ENCODE results near the gene PLA2G2D.

Gene PLA2G2D

DNA sequence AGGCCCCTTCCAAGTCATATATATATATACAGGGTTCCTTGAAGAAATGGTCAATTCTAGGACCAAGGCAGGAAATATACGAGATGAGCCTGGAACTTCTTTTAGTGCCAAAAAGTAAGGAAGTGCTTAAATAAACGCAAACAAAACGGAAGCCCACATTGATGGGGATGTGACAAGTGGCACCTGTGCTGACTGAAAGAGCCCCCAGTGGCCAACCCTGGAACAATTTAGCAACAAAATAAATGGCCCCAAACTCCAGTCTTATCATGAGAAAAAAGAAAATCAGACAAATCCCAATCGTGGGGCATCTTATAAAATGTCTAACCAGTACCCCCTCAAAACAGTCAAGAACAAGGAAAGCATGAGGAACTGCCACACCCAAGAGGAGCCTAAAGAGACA lies 31.7 kb downstream of the PLA2G2D start:
- no peak for DNase-seq (ENCODE audit: low read depth in 2 of 2)

DNA sequence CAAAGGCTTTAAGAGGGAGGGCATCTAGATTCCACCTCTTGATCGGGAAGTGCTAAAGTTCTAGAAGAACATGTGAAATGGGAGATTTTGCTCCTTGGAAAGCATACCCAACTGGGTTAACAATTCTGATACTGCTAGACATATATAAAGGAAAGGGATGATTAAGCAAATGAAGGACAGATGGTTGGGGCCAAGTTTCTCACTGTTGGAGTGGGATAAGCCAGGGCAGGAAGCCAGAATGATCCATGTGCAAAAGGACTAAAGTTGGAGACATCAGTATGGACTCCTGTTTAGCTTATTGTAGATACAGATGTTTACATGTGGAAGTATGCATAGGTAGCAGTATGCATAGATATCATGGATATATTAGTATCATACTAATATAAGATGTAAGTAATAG lies 32.5 kb downstream of the PLA2G2D start:
- no peak for DNase-seq (ENCODE audit: low read depth in 2 of 2)

- DNase-seq (ENCODE audit: low read depth in 2 of 2) = no peak
Measured at GRCh38 chr1:20083178-20083944, 36.0 kb downstream of the PLA2G2D start.

- DNase-seq (ENCODE audit: low read depth in 2 of 2) = no peak
Measured at GRCh38 chr1:20082772-20083171, 36.6 kb downstream of the PLA2G2D start.

DNA sequence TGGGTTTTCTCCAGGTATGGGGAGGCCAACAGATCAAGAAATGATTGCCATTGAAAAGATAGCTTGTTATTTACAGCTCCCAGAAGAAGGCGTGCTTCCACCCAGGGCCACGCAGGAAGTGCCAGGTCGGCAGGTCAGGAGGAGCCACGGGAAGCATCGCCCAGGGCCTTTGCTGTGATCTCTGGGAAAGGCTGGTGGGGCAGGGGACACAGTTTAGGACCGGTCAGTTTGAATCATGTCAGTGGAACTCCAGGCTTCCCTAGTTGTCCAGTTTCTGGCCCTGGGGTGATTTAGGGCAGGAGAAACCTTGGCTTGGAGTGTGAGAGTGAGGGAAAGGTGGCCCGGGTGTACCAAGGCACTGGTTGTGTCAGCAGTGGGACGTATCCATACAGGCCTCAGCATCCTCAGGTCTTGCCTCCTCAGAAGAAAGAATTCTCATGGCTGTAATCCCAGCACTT lies 38.0 kb downstream of the PLA2G2D start:
- no peak for DNase-seq (ENCODE audit: low read depth in 2 of 2)

GRCh38 chr1:20080441-20081352 lies 38.6 kb downstream of the PLA2G2D start:
- DNase-seq (ENCODE audit: low read depth in 2 of 2) = no peak

- no peak for DNase-seq (ENCODE audit: low read depth in 2 of 2)
Measured at GRCh38 chr1:20079661-20080305, 39.6 kb downstream of the PLA2G2D start.

DNA sequence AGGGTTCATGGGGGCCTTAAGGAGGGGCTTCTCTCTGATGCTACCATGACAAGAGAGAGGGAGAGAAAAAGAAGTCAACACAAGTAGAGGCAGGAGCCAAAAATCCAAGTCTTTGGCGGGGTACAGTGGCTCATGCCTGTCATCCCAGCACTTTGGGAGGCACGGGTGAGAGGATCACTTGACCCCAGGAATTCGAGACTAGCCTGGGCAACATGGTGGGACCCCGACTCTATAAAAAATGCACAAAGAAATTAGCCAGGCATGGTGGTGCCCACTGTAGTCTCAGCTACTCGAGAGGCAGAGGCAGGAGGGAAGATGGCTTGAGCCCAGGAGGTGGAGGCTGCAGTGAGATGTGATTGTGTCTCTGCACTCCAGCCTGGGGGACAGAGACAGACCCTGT lies 40.6 kb downstream of the PLA2G2D start:
- no peak for DNase-seq (ENCODE audit: low read depth in 2 of 2)

GRCh38 chr1:20078171-20078651 lies 41.1 kb downstream of the PLA2G2D start:
- DNase-seq (ENCODE audit: low read depth in 2 of 2) = no peak

DNA sequence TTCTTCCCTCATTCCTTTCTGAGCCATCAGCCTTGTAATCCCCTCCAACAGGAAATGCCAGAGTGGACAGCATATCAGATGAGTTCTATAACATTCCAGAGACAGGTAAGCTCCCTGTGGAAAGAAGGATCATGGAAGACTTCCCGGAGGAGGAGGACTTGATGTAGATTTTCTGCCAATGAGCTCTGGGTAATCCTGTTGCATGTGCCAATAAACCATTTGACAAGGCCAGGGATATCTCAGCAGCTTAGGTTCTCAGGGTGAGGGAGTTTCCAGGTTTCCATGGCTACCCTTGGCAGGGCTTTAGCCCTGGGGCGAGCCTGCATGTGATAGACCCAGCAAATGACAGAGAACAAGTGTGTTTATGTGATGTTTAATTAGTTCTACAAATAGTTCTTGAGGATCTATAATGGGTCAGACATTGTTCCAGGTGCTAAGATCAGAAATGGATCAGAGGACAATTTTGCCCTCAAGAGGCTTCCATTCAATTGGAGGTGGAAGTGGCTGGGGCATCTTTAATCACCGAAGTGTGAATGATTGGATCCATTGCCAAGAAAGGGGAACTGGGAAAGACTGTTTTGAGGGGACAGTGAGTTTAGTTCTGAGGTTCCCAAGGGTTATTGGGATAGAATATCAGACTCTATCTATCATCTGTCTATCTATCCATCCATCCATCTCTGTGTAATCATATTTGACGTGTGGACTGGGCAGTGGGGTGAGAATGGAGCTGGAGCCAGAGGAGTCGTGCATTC lies 42.5 kb downstream of the PLA2G2D start:
- no peak for DNase-seq (ENCODE audit: low read depth in 2 of 2)

- no peak for DNase-seq (ENCODE audit: low read depth in 2 of 2)
Measured at GRCh38 chr1:20076223-20076622, 43.1 kb downstream of the PLA2G2D start.

DNA sequence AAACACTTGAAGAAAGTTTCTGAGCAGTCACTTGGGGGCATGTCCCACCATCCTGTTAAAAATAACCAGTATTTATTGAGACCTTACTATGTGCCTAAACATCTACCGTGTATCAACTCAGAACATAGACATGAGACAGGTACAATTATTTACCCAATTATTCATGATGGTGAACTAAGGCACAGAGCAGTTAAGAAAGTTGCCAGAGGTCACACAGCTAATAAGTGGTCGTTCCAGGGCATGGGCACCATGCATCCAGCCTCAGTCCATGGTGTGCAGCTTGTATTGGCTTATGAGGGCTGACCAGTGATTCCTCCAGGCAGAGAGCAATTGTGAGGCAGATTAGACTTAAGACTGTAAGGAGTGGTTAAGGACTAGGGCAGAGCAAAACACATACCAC lies 44.0 kb downstream of the PLA2G2D start:
- DNase-seq (ENCODE audit: low read depth in 2 of 2) = no peak

DNA sequence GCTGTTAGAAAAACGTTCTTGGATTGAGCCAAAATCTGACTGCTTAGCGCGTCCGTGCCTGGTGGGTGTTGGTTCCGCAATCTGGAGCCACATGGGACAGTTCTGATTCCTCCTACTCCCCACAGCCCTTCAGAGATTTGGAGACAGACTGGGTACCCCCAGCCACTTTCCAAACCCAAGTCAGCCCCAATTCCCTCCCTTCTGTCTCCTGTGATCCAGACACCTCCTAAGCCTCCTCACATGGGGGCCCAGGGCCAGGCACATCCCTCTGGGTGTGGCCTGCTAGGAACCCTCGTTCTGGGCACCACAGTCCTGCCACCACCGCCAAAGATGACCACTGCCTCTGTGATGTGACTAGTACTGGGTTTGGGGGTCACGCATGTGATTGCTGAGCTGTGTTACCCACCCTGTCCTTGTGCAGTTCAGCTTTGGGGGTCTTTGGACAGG lies 44.6 kb downstream of the PLA2G2D start:
- no peak for DNase-seq (ENCODE audit: low read depth in 2 of 2)

DNA sequence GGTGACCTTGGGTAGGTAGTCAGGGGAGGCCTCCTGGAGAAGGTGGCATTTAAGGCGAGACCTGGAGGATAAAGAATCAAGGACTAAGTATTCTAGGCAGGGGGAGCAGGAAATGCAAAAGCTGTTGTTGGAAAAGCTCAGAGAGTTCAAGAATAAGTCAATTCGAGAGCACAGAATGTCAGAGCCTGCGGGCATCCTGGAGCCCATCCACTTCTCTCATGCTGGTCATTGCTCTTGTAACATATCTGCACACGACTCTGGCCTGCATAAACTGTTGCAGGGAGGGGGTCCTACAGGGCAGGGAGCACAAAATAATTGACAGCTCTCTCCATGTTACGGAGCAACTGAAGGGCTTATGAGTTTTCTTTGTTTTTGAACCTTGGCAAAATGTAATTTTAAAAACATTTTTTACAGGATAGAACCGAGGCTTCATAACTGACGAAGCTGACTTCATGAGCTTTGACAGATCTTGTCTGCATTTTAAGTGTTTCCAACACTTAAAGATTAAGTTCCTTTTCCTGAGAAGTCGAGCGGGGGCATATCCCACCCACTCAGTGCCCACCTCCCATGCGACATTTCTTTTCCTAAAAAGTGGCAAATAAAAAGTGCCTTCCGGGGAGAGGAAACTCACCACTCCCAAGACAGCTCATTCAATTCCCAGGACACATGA lies 45.1 kb downstream of the PLA2G2D start:
- DNase-seq (ENCODE audit: low read depth in 2 of 2) = no peak

- DNase-seq (ENCODE audit: low read depth in 2 of 2) = no peak
Measured at GRCh38 chr1:20073256-20073655, 46.1 kb downstream of the PLA2G2D start.

DNA sequence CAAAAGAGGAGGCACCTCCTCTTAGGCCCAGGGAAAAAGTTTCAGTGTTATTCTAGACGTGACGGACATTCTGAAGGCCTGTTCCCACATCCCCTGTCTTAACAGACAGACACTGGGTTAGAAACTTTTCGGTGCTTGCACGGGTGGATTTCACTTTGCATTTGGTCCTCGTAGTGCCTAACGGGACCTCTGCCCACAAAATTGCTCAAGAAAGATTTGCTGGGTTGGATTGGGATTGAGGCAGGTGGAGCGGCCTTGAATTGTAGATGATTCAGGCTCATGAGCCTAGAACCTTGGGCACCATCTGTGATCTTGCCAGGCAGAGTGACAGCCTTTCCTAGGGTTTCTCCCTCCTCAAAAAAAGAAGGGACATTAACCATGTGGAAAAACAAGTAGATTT lies 46.6 kb downstream of the PLA2G2D start:
- DNase-seq (ENCODE audit: low read depth in 2 of 2) = no peak

DNA sequence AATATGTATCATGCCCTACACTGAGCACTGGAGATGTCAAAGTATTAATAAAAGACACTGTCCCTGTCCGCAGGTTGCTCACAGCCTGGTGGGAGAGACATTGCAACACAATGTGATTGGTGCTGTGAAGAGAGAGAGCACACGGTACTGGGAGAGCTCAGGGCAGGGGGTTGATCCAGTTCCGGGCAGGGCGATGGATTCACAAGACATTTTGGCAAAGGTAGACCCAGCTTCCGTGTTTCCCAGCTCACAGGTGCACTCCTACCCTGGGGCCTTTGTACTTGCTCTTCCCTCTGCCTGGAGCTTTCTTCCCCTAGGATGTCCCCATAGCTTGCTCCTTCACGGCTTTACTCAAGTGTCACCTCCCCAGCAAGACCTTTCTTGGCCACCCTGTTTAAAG lies 47.9 kb downstream of the PLA2G2D start:
- DNase-seq (ENCODE audit: low read depth in 2 of 2) = no peak

DNA sequence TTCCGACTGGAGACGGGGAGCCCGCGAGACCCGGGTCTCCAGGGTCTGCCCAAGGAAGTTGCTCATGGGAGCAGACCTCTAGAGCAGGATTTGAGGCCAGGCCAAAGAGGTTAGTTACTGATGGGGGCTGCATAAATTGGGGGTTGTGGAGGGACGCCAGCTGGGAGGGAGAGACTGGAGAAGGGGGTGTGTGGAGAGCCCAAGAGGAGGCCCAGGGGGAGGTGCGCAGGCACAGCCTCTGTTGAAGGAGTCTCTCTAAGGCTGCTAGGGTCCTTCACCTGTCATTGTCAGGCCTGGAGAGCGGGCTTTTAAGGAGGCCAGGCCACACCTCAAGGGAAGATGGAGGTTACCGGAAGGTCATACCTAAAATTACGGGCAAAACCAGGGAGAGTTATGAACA lies 49.0 kb downstream of the PLA2G2D start:
- DNase-seq (ENCODE audit: low read depth in 2 of 2) = no peak

GRCh38 chr1:20069874-20070273 lies 49.5 kb downstream of the PLA2G2D start, which contains the start of gene PLA2G5:
Gene PLA2G5, plus strand, starts transcription at chr1:20070194. Its CDS starts 14,637 bp downstream, at chr1:20084831.
- DNase-seq (ENCODE audit: low read depth in 2 of 2) = no peak

DNA sequence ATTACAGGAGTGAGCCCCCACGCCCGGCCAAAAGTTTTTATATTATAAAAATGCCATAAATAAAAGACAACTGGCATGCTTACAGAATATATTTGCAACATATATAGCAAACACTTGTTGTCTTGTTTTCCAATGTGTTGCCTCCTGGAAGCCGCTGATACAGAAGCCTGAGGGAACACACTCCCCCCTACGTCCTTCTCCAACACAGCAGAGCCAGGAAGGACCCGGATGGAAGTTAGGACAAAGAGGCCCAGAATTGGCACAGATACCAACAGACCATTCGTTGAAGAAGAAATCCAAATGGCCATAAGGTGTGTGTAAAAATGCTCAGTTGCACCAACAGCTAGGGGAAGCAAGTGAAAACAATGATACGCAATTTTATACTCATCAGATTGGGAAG lies 50.6 kb downstream of the PLA2G2D start:
- DNase-seq (ENCODE audit: low read depth in 2 of 2) = no peak

GRCh38 chr1:20063861-20064292 lies 55.5 kb downstream of the PLA2G2D start:
- no peak for DNase-seq (ENCODE audit: low read depth in 2 of 2)

Data from activated CD8-positive, alpha-beta memory T cell treated with anti-CD3 and anti-CD28 coated beads for 4 hours (primary cell).